Endothelial cell of umbilical vein (primary cell): ENCODE data around the gene VPS37D. TPM values are rescaled to one million over a fixed set of nuclear protein-coding genes. Genes with fewer than 3 reads are reported as not detected.

ENCODE experiments used
- BruUV-seq: library from RNA; stranded (reverse); fragments of 400-500 nt; replicated peaks from 2 replicates; lab custom pipeline; 2021; lab: Mats Ljungman, UMichigan
- CTCF ChIA-PET: fragments of 300-600, 350-600 bp; sonication (Branson Sonifier 250); formaldehyde crosslinking; loops from one replicate; lab custom pipeline; 2021; ENCODE audit warnings: antibody characterized with exemption, inconsistent platforms; lab: Charles Lee
- POLR2A ChIA-PET: fragments of 300-600, 350-600 bp; sonication (Branson Sonifier 250); formaldehyde crosslinking; loops from one replicate; lab custom pipeline; 2021; ENCODE audit warnings: antibody characterized with exemption, inconsistent platforms; lab: Charles Lee
- DNase-seq: peaks from one replicate; pipeline ENCODE4 v3.0.0-alpha.2; 2011; ENCODE audit warnings: low read depth, low spot score
- FAIRE-seq: peaks from 2 replicates; lab custom pipeline; 2011; peaks lifted over from hg19 to GRCh38; lab: Jason Lieb, UNC
- H2AFZ ChIP-seq: 2 replicates; pipeline ENCODE4 v1.6.0; 2012; ENCODE audit warnings: low read depth, low read length, control low read depth, inconsistent platforms
- H3K27ac ChIP-seq: 2 replicates; pipeline ENCODE4 v1.5.1; 2011; ENCODE audit warnings: low read depth, mild to moderate bottlenecking, control low read depth, low read length, moderate library complexity; ENCODE audit not compliant: insufficient read depth
- H3K27me3 ChIP-seq, 2 experiments: 2 replicates each; pipeline versions ENCODE4 v1.6.0 to v1.6.1; 2011; ENCODE audit warnings: low read length in 2 of 2, mixed read lengths in 1 of 2; ENCODE audit not compliant: control insufficient read depth in 2 of 2, insufficient read depth in 2 of 2
- H3K36me3 ChIP-seq, 2 experiments: 2 replicates in 1 of 2; 3 replicates in 1 of 2; pipeline ENCODE4 v1.5.1; 2011; ENCODE audit warnings: low read length in 2 of 2, mild to moderate bottlenecking in 1 of 2, moderate library complexity in 1 of 2; ENCODE audit not compliant: control insufficient read depth in 2 of 2, insufficient read depth in 2 of 2; ENCODE audit errors: extremely low read depth in 1 of 2
- H3K4me1 ChIP-seq: 3 replicates; pipeline ENCODE4 v1.5.1; 2011; ENCODE audit warnings: mild to moderate bottlenecking, low read length; ENCODE audit not compliant: control insufficient read depth, insufficient read depth; ENCODE audit errors: extremely low read depth
- H3K4me2 ChIP-seq: 2 replicates; pipeline ENCODE4 v1.6.1; 2011; ENCODE audit warnings: low read length, control low read depth, mixed read lengths; ENCODE audit not compliant: insufficient read depth
- H3K4me3 ChIP-seq, 3 experiments: fragments of 200-600 bp in 1 of 3; sonication (generic), shearing (Covaris generic) in 1 of 3; replicated peaks in 1 of 3; 2 replicates each; pipeline ENCODE4 v1.5.1; 2011 to 2016; ENCODE audit warnings: control low read depth in 3 of 3, low read length in 3 of 3, mild to moderate bottlenecking in 2 of 3, inconsistent platforms in 1 of 3, low read depth in 1 of 3, moderate library complexity in 1 of 3; ENCODE audit not compliant: insufficient read depth in 1 of 3
- H3K79me2 ChIP-seq: 2 replicates; pipeline ENCODE4 v1.6.0; 2012; ENCODE audit warnings: low read length, inconsistent platforms; ENCODE audit not compliant: control insufficient read depth, insufficient read depth
- H3K9ac ChIP-seq: replicated peaks from 2 replicates; pipeline ENCODE3; 2011; ENCODE audit warnings: low read length, control low read depth; ENCODE audit not compliant: insufficient read depth; ENCODE audit errors: extremely low read depth
- H3K9me1 ChIP-seq: replicated peaks from 3 replicates; pipeline ENCODE4 v1.6.0; 2011; ENCODE audit warnings: mild to moderate bottlenecking, low read length; ENCODE audit not compliant: control insufficient read depth, insufficient read depth; ENCODE audit errors: extremely low read depth
- H3K9me3 ChIP-seq: replicated peaks from 2 replicates; pipeline ENCODE4 v1.5.1; 2012; ENCODE audit warnings: low read length, inconsistent platforms; ENCODE audit not compliant: control insufficient read depth, insufficient read depth
- H4K20me1 ChIP-seq: replicated peaks from 2 replicates; pipeline ENCODE3; 2011; ENCODE audit warnings: mild to moderate bottlenecking, low read length; ENCODE audit not compliant: control insufficient read depth, insufficient read depth; ENCODE audit errors: extremely low read depth
- CTCF ChIP-seq, 2 donors: IDR thresholded peaks; 1 replicate in 1 of 2; 2 replicates in 1 of 2; pipeline ENCODE4 v1.5.1; 2011; ENCODE audit warnings: low read length in 2 of 2, mild to moderate bottlenecking in 2 of 2, moderate library complexity in 2 of 2, control low read depth in 1 of 2, inconsistent platforms in 1 of 2, low read depth in 1 of 2; ENCODE audit not compliant: insufficient read depth in 1 of 2; ENCODE audit errors: extremely low read depth in 1 of 2
- EZH2 ChIP-seq: IDR thresholded peaks from 2 replicates; pipeline ENCODE4 v1.6.1; 2012; ENCODE audit warnings: borderline replicate concordance, low read depth, mild to moderate bottlenecking, moderate library complexity, low read length, inconsistent platforms; ENCODE audit not compliant: severe bottlenecking
- FOS ChIP-seq: IDR thresholded peaks from 2 replicates; pipeline ENCODE4 v1.6.1; 2011; ENCODE audit warnings: mild to moderate bottlenecking, low read length, moderate library complexity, borderline replicate concordance; ENCODE audit not compliant: insufficient read depth
- GATA2 ChIP-seq: IDR thresholded peaks from 2 replicates; pipeline ENCODE4 v1.7.0; 2011; ENCODE audit warnings: low read depth, mild to moderate bottlenecking, moderate library complexity, mixed read lengths, low read length; ENCODE audit not compliant: insufficient read length, insufficient read depth
- JUN ChIP-seq: IDR thresholded peaks from 2 replicates; pipeline ENCODE4 v1.6.1; 2011; ENCODE audit warnings: borderline replicate concordance, low read depth; ENCODE audit not compliant: insufficient read length, insufficient read depth
- MYC ChIP-seq: IDR thresholded peaks from one replicate; pipeline ENCODE4 v1.6.1; 2011; ENCODE audit warnings: mild to moderate bottlenecking, low read depth, low read length
- POLR2A ChIP-seq: IDR thresholded peaks from 2 replicates; pipeline ENCODE4 v1.6.1; 2012; ENCODE audit warnings: low read depth, mild to moderate bottlenecking, control low read depth, low read length
- POLR2AphosphoS5 ChIP-seq: IDR thresholded peaks from 2 replicates; pipeline ENCODE4 v1.6.1; 2012; ENCODE audit warnings: low read depth, mild to moderate bottlenecking, control low read depth, low read length, moderate library complexity; ENCODE audit not compliant: insufficient read depth
- dilution Hi-C: fragments of 300-500 bp; cut with MboI; formaldehyde crosslinking; loops from one replicate; pipeline ENCODE4 v1.15.0; 2019; ENCODE audit warnings: low sequenced_read_pairs; ENCODE audit not compliant: extremely low pct_ligation_motif_present
- intact Hi-C: fragments of 100-400 bp; cut with micrococcal nuclease; formaldehyde crosslinking; loops from one replicate; pipeline ENCODE4 v1.10.0; 2022
- polyA plus RNA-seq, 4 experiments: library from polyadenylated mRNA; depleted of rRNA in 3 of 4; stranded (reverse) in 3 of 4; unstranded in 1 of 4; fragments of >200 nt; gene quantifications; 2 replicates each; pipeline versions ENCODE4 v1.2.1 to v1.2.3, GENCODE V29; 2011 to 2012; ENCODE audit warnings: missing spikeins in 1 of 4
- total RNA-seq: library from RNA; stranded (reverse); gene quantifications from 2 replicates; pipeline ENCODE4 v1.2.3, GENCODE V29; 2021
- TF ChIP-seq, protein P1 (sequence below): IDR thresholded peaks from 2 replicates; pipeline ENCODE4 v1.6.1; 2011; ENCODE audit not compliant: insufficient read depth, insufficient read length

Gene VPS37D
- total and polyA plus RNA-seq, 2 donors (not counting 3 experiments of a cell fraction or from before 2014, with no cell fraction given): 2.0 to 2.1 TPM

DNA sequence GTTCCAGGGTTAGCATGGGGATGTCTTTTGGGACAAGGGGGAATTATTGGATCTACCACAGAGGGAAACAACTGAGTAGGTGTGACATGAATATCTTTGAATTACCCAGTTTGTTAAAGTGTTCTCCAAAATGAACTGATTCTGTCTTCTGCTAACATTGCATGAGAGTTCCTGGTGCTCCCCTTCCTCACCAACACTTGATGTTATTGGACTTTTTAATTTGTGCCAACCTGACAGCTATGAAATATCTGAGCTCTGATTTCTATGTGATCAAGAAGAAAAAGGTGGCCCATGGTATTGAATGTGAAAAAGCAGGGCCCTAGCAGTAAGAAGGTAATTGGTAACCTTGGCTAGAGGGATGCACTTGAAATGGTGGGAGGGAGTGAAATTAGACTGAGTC is 4.6 kb upstream of the VPS37D start:
- ChIA-PET POLR2A (no interaction called here), CTCF (interaction anchor here (2.7 kb wide), 1 partner anchor 34 kb away, joined by 6 read pairs; no protein-coding TSS in a partner anchor)
- no peak for TF ChIP-seq JUN
- no peak for TF ChIP-seq POLR2A
- TF ChIP-seq, protein P1, sequence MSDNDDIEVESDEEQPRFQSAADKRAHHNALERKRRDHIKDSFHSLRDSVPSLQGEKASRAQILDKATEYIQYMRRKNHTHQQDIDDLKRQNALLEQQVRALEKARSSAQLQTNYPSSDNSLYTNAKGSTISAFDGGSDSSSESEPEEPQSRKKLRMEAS: no peak
- no peak for TF ChIP-seq EZH2
- TF ChIP-seq FOS: no peak
- no peak for TF ChIP-seq GATA2
- TF ChIP-seq CTCF (IDR thresholded peaks at IDR 0.05; ENCODE audit: extremely low read depth in 1 of 2, insufficient read depth in 1 of 2, low read depth in 1 of 2, low read length in 2 of 2): no peak
- no peak for TF ChIP-seq MYC
- no peak for TF ChIP-seq POLR2AphosphoS5
- no peaks in the 10 kb centered on the region for H3K36me3 ChIP-seq
- no peaks in the 10 kb centered on the region for H3K9me3 ChIP-seq
- intact Hi-C loops (no loop called here), dilution Hi-C loops (no loop called here)
- peaks cover 0 to 3% of the 10 kb centered on the region in 2 experiments for H3K27me3 ChIP-seq
- H3K9me1 ChIP-seq: no peaks in the 10 kb centered on the region
- DNase-seq (no peak), FAIRE-seq (no peak)
- H3K9ac ChIP-seq: no peak overlapping the region
- H3K4me2 ChIP-seq: no peak overlapping the region
- no peaks in the 10 kb centered on the region for H3K4me1 ChIP-seq
- H4K20me1 ChIP-seq: no peaks in the 10 kb centered on the region
- H3K79me2 ChIP-seq: no peaks in the 10 kb centered on the region
- no TSS peak for BruUV-seq
- H2AFZ ChIP-seq: no peak overlapping the region
- H3K4me3 ChIP-seq: no peak overlapping the region
- no peak overlapping the region for H3K27ac ChIP-seq
